Caco-2 (cell line): ENCODE data around the gene C19orf44. TPM values are rescaled to one million over a fixed set of nuclear protein-coding genes. Genes with fewer than 3 reads are reported as not detected.

Experiments used
- BruUV-seq: library from RNA; stranded (reverse); fragments of 400-500 nt; replicated peaks from 2 replicates; lab custom pipeline; 2021; lab: Mats Ljungman, UMichigan
- CTCF ChIA-PET: fragments of 300-600 bp; sonication (Branson Sonifier 250); formaldehyde crosslinking; loops from one replicate; lab custom pipeline; 2022; ENCODE audit warnings: antibody characterized with exemption; lab: Charles Lee
- POLR2A ChIA-PET: fragments of 300-600 bp; sonication (Branson Sonifier 250); formaldehyde crosslinking; loops from one replicate; lab custom pipeline; 2022; ENCODE audit warnings: antibody characterized with exemption; lab: Charles Lee
- DNase-seq, 2 experiments: peaks; one replicate each; pipeline versions ENCODE4 v3.0.0 to v3.0.0-alpha.2; 2020 to 2022
- H3K27me3 ChIP-seq: replicated peaks from 2 replicates; pipeline ENCODE4 v1.6.0; 2011; ENCODE audit warnings: low read length; ENCODE audit not compliant: control insufficient read depth, insufficient read depth
- H3K36me3 ChIP-seq: 2 replicates; pipeline ENCODE4 v1.5.1; 2011; ENCODE audit warnings: low read length; ENCODE audit not compliant: control insufficient read depth, insufficient read depth
- H3K4me1 ChIP-seq: fragments of 250-450 bp; sonication (Bioruptor Pico); 2 replicates; pipeline ENCODE4 v1.5.1; 2020; ENCODE audit warnings: mild to moderate bottlenecking
- H3K4me3 ChIP-seq: 2 replicates; pipeline ENCODE4 v1.5.1; 2011; ENCODE audit warnings: low read depth, mild to moderate bottlenecking, control low read depth, low read length
- H3K9me3 ChIP-seq: fragments of 250-450 bp; sonication (Bioruptor Pico); 2 replicates; pipeline ENCODE4 v1.5.1; 2020; ENCODE audit warnings: mild to moderate bottlenecking, moderate library complexity
- H3K27ac Mint-ChIP-seq: one replicate; pipeline ENCODE4 v1.8.0; 2022; ENCODE audit warnings: mixed read lengths; ENCODE audit not compliant: unreplicated experiment
- H3K27me3 Mint-ChIP-seq: one replicate; pipeline ENCODE4 v1.8.0; 2022; ENCODE audit warnings: mixed read lengths; ENCODE audit not compliant: insufficient read depth, unreplicated experiment
- H3K36me3 Mint-ChIP-seq: one replicate; pipeline ENCODE4 v1.8.0; 2022; ENCODE audit warnings: mild to moderate bottlenecking, mixed read lengths; ENCODE audit not compliant: insufficient read depth, unreplicated experiment
- H3K4me1 Mint-ChIP-seq: one replicate; pipeline ENCODE4 v1.8.0; 2022; ENCODE audit warnings: low read depth, mixed read lengths; ENCODE audit not compliant: unreplicated experiment
- H3K4me3 Mint-ChIP-seq: one replicate; pipeline ENCODE4 v1.8.0; 2022; ENCODE audit warnings: mild to moderate bottlenecking, moderate library complexity, mixed read lengths; ENCODE audit not compliant: unreplicated experiment
- H3K9me3 Mint-ChIP-seq: one replicate; pipeline ENCODE4 v1.8.0; 2022; ENCODE audit warnings: mixed read lengths; ENCODE audit not compliant: unreplicated experiment
- CTCF ChIP-seq, 2 experiments: fragments of 200-600 bp in 1 of 2; IDR thresholded peaks; 1 replicate in 1 of 2; 2 replicates in 1 of 2; pipeline versions ENCODE4 v1.5.1 to v1.8.0; 2011 to 2022; ENCODE audit warnings: antibody characterized with exemption in 1 of 2, control low read depth in 1 of 2, inconsistent platforms in 1 of 2, low read depth in 1 of 2, low read length in 1 of 2, mild to moderate bottlenecking in 1 of 2, moderate library complexity in 1 of 2; ENCODE audit not compliant: insufficient read depth in 1 of 2, severe bottlenecking in 1 of 2, unreplicated experiment in 1 of 2
- intact Hi-C: fragments of 100-400 bp; cut with micrococcal nuclease; formaldehyde crosslinking; loops from one replicate; pipeline ENCODE4 v1.10.0; 2022; ENCODE audit not compliant: unreplicated experiment
- total RNA-seq: library from RNA; stranded (reverse); gene quantifications from 2 replicates; pipeline ENCODE4 v1.2.3, GENCODE V29; 2022

The C19orf44 gene
- total RNA-seq, 1 experiment from 2014 or later: 3.4 TPM

- no peak overlapping the region for H3K27ac Mint-ChIP-seq
- BruUV-seq: no TSS peak
- POLR2A ChIA-PET: no interaction called here
- CTCF ChIA-PET: no interaction called here
- H3K4me1 Mint-ChIP-seq: no peaks in the 10 kb centered on the region
- Histone ChIP-seq H3K4me3 (no peak overlapping the region), H3K9me3 (no peaks in the 10 kb centered on the region), H3K36me3 (peaks cover 9% of the 10 kb centered on the region; the same call in 1 of the 2 replicates), H3K4me1 (no peaks in the 10 kb centered on the region), H3K27me3 (no peaks in the 10 kb centered on the region)
- H3K4me3 Mint-ChIP-seq: no peak overlapping the region
- H3K9me3 Mint-ChIP-seq: no peaks in the 10 kb centered on the region
- TF ChIP-seq CTCF (IDR thresholded peaks at IDR 0.05; ENCODE audit: insufficient read depth in 1 of 2, low read depth in 1 of 2, low read length in 1 of 2, severe bottlenecking in 1 of 2, unreplicated experiment in 1 of 2): peak in 1 of 2 experiments; percentile 37
- peaks cover 94% of the 10 kb centered on the region for H3K36me3 Mint-ChIP-seq
- DNase-seq: no peak
- intact Hi-C loops: no loop called here
- H3K27me3 Mint-ChIP-seq: no peaks in the 10 kb centered on the region
Observed at GRCh38 chr19:16527971-16528521, 31.9 kb downstream of the C19orf44 start.

GRCh38 chr19:16529466-16530144 lies 33.4 kb downstream of the C19orf44 start:
- no peak for DNase-seq
- Histone ChIP-seq H3K4me3 (no peak overlapping the region), H3K27me3 (no peaks in the 10 kb centered on the region), H3K9me3 (no peaks in the 10 kb centered on the region), H3K36me3 (peaks cover 6% of the 10 kb centered on the region; the same call in 1 of the 2 replicates), H3K4me1 (no peaks in the 10 kb centered on the region)
- ChIA-PET CTCF (no interaction called here), POLR2A (no interaction called here)
- no TSS peak for BruUV-seq
- no peaks in the 10 kb centered on the region for H3K4me1 Mint-ChIP-seq
- H3K9me3 Mint-ChIP-seq: no peaks in the 10 kb centered on the region
- no peak overlapping the region for H3K27ac Mint-ChIP-seq
- intact Hi-C loops: no loop called here
- H3K36me3 Mint-ChIP-seq: peaks cover 94% of the 10 kb centered on the region
- TF ChIP-seq CTCF (IDR thresholded peaks at IDR 0.05; ENCODE audit: insufficient read depth in 1 of 2, low read depth in 1 of 2, low read length in 1 of 2, severe bottlenecking in 1 of 2, unreplicated experiment in 1 of 2): no peak
- no peaks in the 10 kb centered on the region for H3K27me3 Mint-ChIP-seq
- no peak overlapping the region for H3K4me3 Mint-ChIP-seq

DNA sequence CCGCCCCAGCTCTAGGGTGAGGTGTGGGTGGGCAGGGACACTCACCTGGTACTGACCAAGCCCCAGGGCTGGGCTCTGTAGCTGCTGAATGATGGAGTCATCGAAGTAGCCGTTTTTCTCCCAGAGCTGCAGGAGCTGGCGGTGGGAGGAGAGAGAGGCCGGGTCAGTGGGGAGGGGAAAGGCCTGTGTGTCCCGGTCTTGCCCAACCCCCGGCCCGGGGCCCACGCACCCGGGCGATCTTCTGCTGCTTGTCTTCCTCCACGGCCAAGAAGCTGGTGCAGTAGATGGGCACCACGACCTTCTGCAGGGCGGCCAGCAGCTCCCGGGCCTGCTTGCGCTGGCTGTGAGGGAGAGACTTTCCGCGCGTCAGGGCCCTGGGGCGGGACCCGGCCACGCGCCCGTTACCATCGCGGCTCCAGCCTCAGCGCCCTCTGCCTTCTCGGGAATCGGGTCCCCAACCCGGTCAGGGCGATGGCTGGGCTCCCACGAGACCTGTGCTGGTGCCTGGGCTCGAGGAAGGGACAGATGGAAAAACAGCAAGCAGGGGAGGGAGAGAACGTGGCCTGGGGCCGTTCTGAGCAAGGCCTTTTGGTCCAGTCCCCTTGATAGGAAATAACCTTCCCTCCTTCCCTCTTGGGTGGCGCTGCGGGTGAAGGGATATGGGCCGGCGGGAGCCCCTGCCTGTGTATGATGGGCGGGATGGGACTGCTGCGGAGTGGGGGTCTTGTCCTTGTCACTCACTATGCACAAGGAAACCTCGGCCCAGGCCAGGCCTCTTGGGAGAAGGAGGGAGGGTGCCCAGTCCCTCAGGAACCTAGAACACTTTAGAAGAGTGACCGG lies 34.6 kb downstream of the C19orf44 start:
- Mint-ChIP-seq H3K4me3 (no peak overlapping the region), H3K4me1 (no peaks in the 10 kb centered on the region), H3K9me3 (no peaks in the 10 kb centered on the region), H3K27me3 (no peaks in the 10 kb centered on the region), H3K27ac (no peak overlapping the region), H3K36me3 (peaks cover 94% of the 10 kb centered on the region)
- H3K4me3 ChIP-seq: no peak overlapping the region
- no peaks in the 10 kb centered on the region for H3K27me3 ChIP-seq
- POLR2A ChIA-PET: no interaction called here
- no peak for TF ChIP-seq CTCF (IDR thresholded peaks at IDR 0.05; ENCODE audit: insufficient read depth in 1 of 2, low read depth in 1 of 2, low read length in 1 of 2, severe bottlenecking in 1 of 2, unreplicated experiment in 1 of 2)
- CTCF ChIA-PET: no interaction called here
- H3K36me3 ChIP-seq: peaks cover 6% of the 10 kb centered on the region
- H3K9me3 ChIP-seq: no peaks in the 10 kb centered on the region
- no peaks in the 10 kb centered on the region for H3K4me1 ChIP-seq
- no TSS peak for BruUV-seq
- no peak for DNase-seq
- intact Hi-C loops: no loop called here
